HG02884 (cell line): ENCODE data around the gene PRKCG.
"Not testable (repeated sequence)": the region's sequence is repeated elsewhere in the genome, so short reads cannot be mapped to it uniquely, and the experiment has no call there.

Experiments used
- ATAC-seq: cut with Tn5 transposase; IDR thresholded peaks from one replicate; pipeline ENCODE4 v1.9.1; 2021; ENCODE audit warnings: mild to moderate bottlenecking, moderate library complexity; ENCODE audit not compliant: unreplicated experiment

The PRKCG gene

GRCh38 chr19:53942001-53942786 lies 60.2 kb downstream of the PRKCG start:
- ATAC-seq = no peak

GRCh38 chr19:53944416-53944815 lies 62.4 kb downstream of the PRKCG start:
- ATAC-seq = no peak

GRCh38 chr19:53944933-53945332 lies 62.9 kb downstream of the PRKCG start:
- no peak for ATAC-seq

- ATAC-seq = no peak
Observed at GRCh38 chr19:53945441-53945840, 63.4 kb downstream of the PRKCG start.

GRCh38 chr19:53945998-53946397 lies 64.0 kb downstream of the PRKCG start:
- ATAC-seq = no peak

GRCh38 chr19:53947624-53948023 lies 65.6 kb downstream of the PRKCG start:
- ATAC-seq = no peak

GRCh38 chr19:53948611-53949010 lies 66.6 kb downstream of the PRKCG start:
- not testable (repeated sequence) for ATAC-seq

- no peak for ATAC-seq
Observed at GRCh38 chr19:53951436-53951835, 69.4 kb downstream of the PRKCG start.

GRCh38 chr19:53951947-53952346 lies 70.0 kb downstream of the PRKCG start:
- no peak for ATAC-seq

- no peak for ATAC-seq
Observed at GRCh38 chr19:53953383-53953782, 71.4 kb downstream of the PRKCG start.
